ENCODE measurements around the gene MGME1.

DNA sequence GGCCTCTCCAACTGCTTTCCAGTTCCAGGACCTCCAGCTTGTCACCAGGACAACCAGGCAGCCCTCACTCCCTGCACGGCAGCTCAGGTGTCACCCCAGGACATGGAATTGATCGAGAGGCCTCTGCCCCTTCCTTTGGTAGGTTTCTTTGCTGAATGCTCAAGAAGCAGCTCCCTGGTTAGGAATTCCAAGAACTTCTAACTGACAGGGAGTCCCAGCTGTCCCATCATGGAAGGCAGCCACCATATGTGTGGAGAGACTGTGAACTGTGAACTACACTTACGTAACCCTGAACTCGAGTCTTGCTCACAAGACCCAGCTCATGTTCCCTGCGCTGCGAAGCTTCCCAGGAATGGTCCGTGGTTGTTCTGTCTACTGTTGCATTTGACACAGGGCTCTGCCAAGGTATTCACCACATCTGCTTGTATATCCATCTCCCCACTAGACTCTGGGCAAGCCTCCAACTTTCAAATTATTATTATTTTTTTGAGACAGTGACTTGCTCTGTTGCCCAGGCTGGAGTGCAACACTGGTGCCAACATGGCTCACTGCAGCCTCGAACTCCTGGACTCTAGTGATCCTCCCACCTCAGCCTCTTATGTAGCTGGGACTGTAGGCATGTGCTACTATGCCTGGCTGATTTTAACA, 35.7 kb downstream of the MGME1 start:
- no peak for TF ChIP-seq LEF1 (IDR thresholded peaks at IDR 0.05; ENCODE audit: borderline replicate concordance)
- no peak for TF ChIP-seq TARDBP (IDR thresholded peaks at IDR 0.05)
- no peak for TF ChIP-seq CTBP1 (IDR thresholded peaks at IDR 0.05; ENCODE audit: borderline replicate concordance)
- TF ChIP-seq HDGF (IDR thresholded peaks at IDR 0.05; ENCODE audit: borderline replicate concordance), result no peak
